DND-41 (cell line): ENCODE results near the gene RAD54L.
"Not testable (repeated sequence)": the region's sequence is repeated elsewhere in the genome, so short reads cannot be mapped to it uniquely, and the experiment has no call there.

Experiments used
- ATAC-seq: fragments of 200-7000 bp; cut with Tn5 transposase; 3 replicates; pipeline ENCODE4 v1.9.1; 2021; ENCODE audit warnings: low read depth; ENCODE audit not compliant: insufficient read depth
- DNase-seq: peaks from one replicate; pipeline ENCODE4 v3.0.0-alpha.2; 2020
- H2AFZ ChIP-seq: 2 replicates; pipeline ENCODE4 v1.6.0; 2012; ENCODE audit warnings: low read depth, low read length
- H3K27ac ChIP-seq: 2 replicates; pipeline ENCODE4 v1.5.1; 2012; ENCODE audit warnings: low read length, inconsistent platforms
- H3K27me3 ChIP-seq: fragments of 200-600 bp; sonication (generic); 2 replicates; pipeline ENCODE4 v1.6.0; 2012; ENCODE audit warnings: low read length, mild to moderate bottlenecking, inconsistent platforms; ENCODE audit not compliant: insufficient read depth, poor library complexity
- H3K36me3 ChIP-seq: 2 replicates; pipeline ENCODE4 v1.5.1; 2012; ENCODE audit warnings: low read length, inconsistent platforms; ENCODE audit not compliant: insufficient read depth
- H3K4me1 ChIP-seq: 2 replicates; pipeline ENCODE4 v1.5.1; 2012; ENCODE audit warnings: mild to moderate bottlenecking, low read length; ENCODE audit not compliant: insufficient read depth
- H3K4me2 ChIP-seq: 2 replicates; pipeline ENCODE4 v1.6.0; 2012; ENCODE audit warnings: mild to moderate bottlenecking, moderate library complexity, low read length, inconsistent platforms; ENCODE audit not compliant: insufficient read depth
- H3K4me3 ChIP-seq, 2 experiments: fragments of 200-600 bp in 1 of 2; shearing (Covaris generic) in 1 of 2; 2 replicates each; pipeline ENCODE4 v1.5.1; 2012 to 2016; ENCODE audit warnings: inconsistent platforms in 2 of 2, low read length in 2 of 2, mild to moderate bottlenecking in 2 of 2, low read depth in 1 of 2, moderate library complexity in 1 of 2
- H3K79me2 ChIP-seq: 2 replicates; pipeline ENCODE4 v1.6.0; 2012; ENCODE audit warnings: low read length, inconsistent platforms; ENCODE audit not compliant: insufficient read depth
- H3K9ac ChIP-seq: 2 replicates; pipeline ENCODE4 v1.6.0; 2012; ENCODE audit warnings: low read depth, mild to moderate bottlenecking, inconsistent platforms, low read length, moderate library complexity
- H3K9me3 ChIP-seq: 2 replicates; pipeline ENCODE4 v1.5.1; 2012; ENCODE audit warnings: low read length, moderate library complexity, mild to moderate bottlenecking, inconsistent platforms; ENCODE audit not compliant: insufficient read depth, severe bottlenecking
- H4K20me1 ChIP-seq: 2 replicates; pipeline ENCODE4 v1.6.0; 2012; ENCODE audit warnings: low read length; ENCODE audit not compliant: insufficient read depth
- EZH2 ChIP-seq: IDR thresholded peaks from 3 replicates; pipeline ENCODE4 v1.6.1; 2012; ENCODE audit warnings: borderline replicate concordance, low read depth, mild to moderate bottlenecking, moderate library complexity, low read length, inconsistent platforms; ENCODE audit not compliant: severe bottlenecking
- TF ChIP-seq, protein P1 (sequence below): IDR thresholded peaks from 2 replicates; pipeline ENCODE4 v1.5.1; 2012; ENCODE audit warnings: borderline replicate concordance, low read length, moderate library complexity, mild to moderate bottlenecking; ENCODE audit not compliant: poor library complexity, severe bottlenecking; ENCODE audit errors: extremely low read depth

Gene RAD54L

DNA sequence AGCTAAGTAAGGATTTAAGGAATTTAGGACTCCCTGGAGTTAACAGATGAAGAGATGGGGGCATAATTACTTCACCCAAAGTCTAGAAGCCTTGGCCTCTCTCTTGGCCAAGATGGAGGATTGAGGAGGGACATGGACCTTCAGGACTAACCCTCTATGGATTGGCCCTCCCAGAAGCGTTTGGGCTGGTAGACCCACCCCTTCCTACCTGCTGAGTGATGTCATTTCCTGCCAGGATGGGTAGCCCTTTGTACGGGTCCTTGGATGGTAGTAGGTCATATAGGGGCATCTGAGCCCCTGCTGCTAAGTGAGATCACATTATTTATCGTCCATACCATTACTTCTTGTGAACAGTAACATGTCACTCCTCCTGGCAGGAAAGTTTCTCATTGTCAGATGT is 26.8 kb upstream of the RAD54L start:
- Histone ChIP-seq H3K27ac (no peak overlapping the region), H3K79me2 (no peaks in the 10 kb centered on the region), H3K4me3 (no peak overlapping the region), H2AFZ (no peak overlapping the region), H3K4me2 (no peak overlapping the region), H4K20me1 (no peaks in the 10 kb centered on the region), H3K4me1 (no peaks in the 10 kb centered on the region), H3K9me3 (no peaks in the 10 kb centered on the region), H3K27me3 (no peaks in the 10 kb centered on the region), H3K9ac (no peak overlapping the region), H3K36me3 (no peaks in the 10 kb centered on the region)
- DNase-seq: no peak
- no peak for ATAC-seq
- TF ChIP-seq, protein P1, sequence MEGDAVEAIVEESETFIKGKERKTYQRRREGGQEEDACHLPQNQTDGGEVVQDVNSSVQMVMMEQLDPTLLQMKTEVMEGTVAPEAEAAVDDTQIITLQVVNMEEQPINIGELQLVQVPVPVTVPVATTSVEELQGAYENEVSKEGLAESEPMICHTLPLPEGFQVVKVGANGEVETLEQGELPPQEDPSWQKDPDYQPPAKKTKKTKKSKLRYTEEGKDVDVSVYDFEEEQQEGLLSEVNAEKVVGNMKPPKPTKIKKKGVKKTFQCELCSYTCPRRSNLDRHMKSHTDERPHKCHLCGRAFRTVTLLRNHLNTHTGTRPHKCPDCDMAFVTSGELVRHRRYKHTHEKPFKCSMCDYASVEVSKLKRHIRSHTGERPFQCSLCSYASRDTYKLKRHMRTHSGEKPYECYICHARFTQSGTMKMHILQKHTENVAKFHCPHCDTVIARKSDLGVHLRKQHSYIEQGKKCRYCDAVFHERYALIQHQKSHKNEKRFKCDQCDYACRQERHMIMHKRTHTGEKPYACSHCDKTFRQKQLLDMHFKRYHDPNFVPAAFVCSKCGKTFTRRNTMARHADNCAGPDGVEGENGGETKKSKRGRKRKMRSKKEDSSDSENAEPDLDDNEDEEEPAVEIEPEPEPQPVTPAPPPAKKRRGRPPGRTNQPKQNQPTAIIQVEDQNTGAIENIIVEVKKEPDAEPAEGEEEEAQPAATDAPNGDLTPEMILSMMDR: no peak
- TF ChIP-seq EZH2: no peak

DNA sequence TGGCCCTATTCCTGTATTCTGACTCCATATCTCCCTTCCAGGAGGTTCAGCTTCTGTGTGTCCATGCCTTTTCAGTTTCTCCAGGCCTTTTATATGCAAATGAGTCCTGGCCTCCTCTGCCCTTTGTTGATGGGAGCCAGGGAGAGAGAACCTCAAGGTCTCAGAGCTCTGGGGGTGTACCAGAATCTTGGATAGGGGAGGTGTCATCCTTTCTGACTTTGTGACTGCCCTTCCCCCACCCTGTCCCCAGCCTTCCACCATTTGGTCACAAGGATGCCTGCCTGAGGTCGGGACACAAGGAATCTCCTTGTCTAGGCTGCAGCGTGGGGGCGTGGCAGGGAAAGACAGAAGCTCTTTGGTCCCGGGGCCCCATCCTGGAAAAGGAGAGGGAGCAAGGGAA is 25.8 kb upstream of the RAD54L start:
- Histone ChIP-seq H3K9me3 (no peaks in the 10 kb centered on the region), H3K4me3 (no peak overlapping the region), H3K4me2 (no peak overlapping the region), H3K4me1 (no peaks in the 10 kb centered on the region), H4K20me1 (no peaks in the 10 kb centered on the region), H2AFZ (no peak overlapping the region), H3K9ac (no peak overlapping the region), H3K27ac (no peak overlapping the region), H3K27me3 (no peaks in the 10 kb centered on the region), H3K79me2 (no peaks in the 10 kb centered on the region), H3K36me3 (no peaks in the 10 kb centered on the region)
- ATAC-seq (no peak), DNase-seq (no peak)
- TF ChIP-seq, protein P1: no peak

DNA sequence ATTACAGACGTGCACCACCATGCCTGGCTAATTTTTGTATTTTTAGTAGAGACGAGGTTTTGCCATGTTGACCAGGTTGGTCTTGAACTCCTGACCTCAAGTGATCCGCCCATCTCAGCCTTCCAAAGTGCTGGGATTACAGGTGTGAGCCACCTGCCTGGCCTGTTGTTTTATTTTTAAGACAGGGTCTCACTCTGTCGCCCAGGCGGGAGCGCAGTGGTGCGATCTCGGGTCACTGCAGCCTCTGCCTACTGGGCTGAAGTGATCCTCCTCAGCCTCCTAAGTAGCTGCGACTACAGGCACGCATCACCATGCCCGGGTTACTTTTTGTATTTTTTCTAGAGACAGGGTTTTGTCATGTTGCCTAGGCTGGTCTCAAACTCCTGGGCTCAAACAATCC is 24.5 kb upstream of the RAD54L start:
- not testable (repeated sequence) for H3K27ac ChIP-seq, H3K79me2 ChIP-seq, H3K27me3 ChIP-seq, H3K4me2 ChIP-seq, H3K9me3 ChIP-seq, H3K4me3 ChIP-seq, ATAC-seq, DNase-seq, H4K20me1 ChIP-seq, H3K4me1 ChIP-seq, H3K9ac ChIP-seq, H3K36me3 ChIP-seq
- 0 out of 2 replicates have a peak overlapping the region, but pooled peaks have one; percentile 66 for H2AFZ ChIP-seq

DNA sequence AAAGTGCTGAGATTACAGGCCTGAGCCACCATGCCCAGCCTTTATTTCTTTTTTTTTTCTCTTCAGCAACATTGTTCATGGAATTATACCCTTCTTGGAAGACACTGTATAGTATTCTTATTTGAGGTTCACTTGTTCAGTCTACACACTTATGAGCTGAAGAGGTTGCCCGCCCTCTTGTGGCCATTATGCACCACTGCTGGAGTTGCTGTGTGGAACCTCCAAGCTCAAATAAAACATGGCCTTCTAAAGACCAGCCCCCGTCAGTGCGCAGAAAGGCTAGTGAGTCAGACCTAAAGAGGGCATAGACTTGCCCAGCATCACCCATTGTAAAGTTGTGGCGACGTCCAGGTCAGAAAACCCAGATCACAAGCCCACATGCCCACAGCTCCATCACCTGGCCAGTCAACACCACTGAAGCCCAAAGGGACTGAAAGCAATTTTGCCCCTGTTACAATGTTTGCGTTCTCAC is 24.1 kb upstream of the RAD54L start:
- H3K4me2 ChIP-seq: no peak overlapping the region
- H3K79me2 ChIP-seq: no peaks in the 10 kb centered on the region
- H3K9me3 ChIP-seq: no peaks in the 10 kb centered on the region
- no peaks in the 10 kb centered on the region for H3K36me3 ChIP-seq
- H4K20me1 ChIP-seq: no peaks in the 10 kb centered on the region
- H3K9ac ChIP-seq: no peak overlapping the region
- H2AFZ ChIP-seq: peak overlapping the region; percentile 66
- DNase-seq: peak; percentile 69
- no peak overlapping the region for H3K4me3 ChIP-seq
- no peaks in the 10 kb centered on the region for H3K27me3 ChIP-seq
- no peak overlapping the region for H3K27ac ChIP-seq
- peak; percentile 99 for ATAC-seq
- TF ChIP-seq, protein P1: peak; percentile 98
- TF ChIP-seq EZH2: no peak
- peaks cover under 1% of the 10 kb centered on the region; the same call in 1 of the 2 replicates for H3K4me1 ChIP-seq
